SK-N-MC (cell line): ENCODE results near the gene HLA-DOA.

ENCODE experiments used
- EZH2 ChIP-seq: fragments of 200-600 bp; sonication (generic); IDR thresholded peaks from one replicate; pipeline ENCODE4 v1.6.1; 2017; ENCODE audit warnings: antibody characterized with exemption
- FOXP2 ChIP-seq: optimal IDR thresholded peaks from 2 replicates; pipeline ENCODE3; 2011; ENCODE audit warnings: mild to moderate bottlenecking, moderate library complexity; ENCODE audit not compliant: insufficient read depth; ENCODE audit errors: extremely low read length, control extremely low read depth
- POLR2AphosphoS5 ChIP-seq: IDR thresholded peaks from 2 replicates; pipeline ENCODE4 v1.6.1; 2012; ENCODE audit warnings: mild to moderate bottlenecking, low read depth, low read length, borderline replicate concordance

GRCh38 chr6:33029328-33030184 is 20.2 kb upstream of the HLA-DOA start:
- TF ChIP-seq EZH2 (no peak), POLR2AphosphoS5 (no peak), FOXP2 (no peak)
